HepG2 (cell line): ENCODE data around the gene RAB33B. TPM values are rescaled to one million over a fixed set of nuclear protein-coding genes. Genes with fewer than 3 reads are reported as not detected.

Source experiments
- AGO2 ChIP-seq: fragments of 200-400 bp; formaldehyde crosslinking; optimal IDR thresholded peaks from 2 replicates; pipeline ENCODE3; 2017; ENCODE audit warnings: mild to moderate bottlenecking, low read depth, low read length, moderate library complexity
- ARID5B ChIP-seq: IDR thresholded peaks from 2 replicates; pipeline ENCODE4 v1.4.0; 2020; ENCODE audit warnings: mild to moderate bottlenecking, missing genetic modification reagents
- ESRRA ChIP-seq: sonication (generic); formaldehyde crosslinking; IDR thresholded peaks from 2 replicates; pipeline ENCODE4 v1.5.1; 2020; ENCODE audit warnings: mild to moderate bottlenecking, low read depth, missing genetic modification reagents
- FOSL1 ChIP-seq: sonication (generic); formaldehyde crosslinking; IDR thresholded peaks from 2 replicates; pipeline ENCODE4 v1.9.0; 2021; ENCODE audit warnings: missing genetic modification reagents, borderline replicate concordance
- GFI1 ChIP-seq: sonication (generic); formaldehyde crosslinking; IDR thresholded peaks from 2 replicates; pipeline ENCODE4 v1.5.0; 2020; ENCODE audit warnings: missing genetic modification reagents, mild to moderate bottlenecking, borderline replicate concordance
- HNF1B ChIP-seq: sonication (generic); formaldehyde crosslinking; IDR thresholded peaks from 2 replicates; pipeline ENCODE4 v1.5.1; 2020; ENCODE audit warnings: mild to moderate bottlenecking, moderate library complexity, missing genetic modification reagents
- KLF12 ChIP-seq: sonication (generic); formaldehyde crosslinking; IDR thresholded peaks from 2 replicates; pipeline ENCODE4 v1.4.0; 2020; ENCODE audit warnings: missing genetic modification reagents, borderline replicate concordance
- MAFK ChIP-seq, 2 experiments: IDR thresholded peaks in 1 of 2; conservative IDR thresholded peaks in 1 of 2; 2 replicates each; pipeline ENCODE4 v1.6.1; 2011; ENCODE audit warnings: improper control_type of control experiment in 2 of 2, low read length in 2 of 2
- NR2F2 ChIP-seq: IDR thresholded peaks from 2 replicates; pipeline ENCODE4 v1.6.1; 2012; ENCODE audit warnings: low read depth, inconsistent platforms, borderline replicate concordance
- PHF21A ChIP-seq: sonication (generic); formaldehyde crosslinking; IDR thresholded peaks from 2 replicates; pipeline ENCODE4 v1.5.0; 2020; ENCODE audit warnings: mild to moderate bottlenecking, missing genetic modification reagents
- RCOR2 ChIP-seq: IDR thresholded peaks from 2 replicates; pipeline ENCODE4 v1.6.1; 2016; ENCODE audit warnings: missing biosample characterization, missing genetic modification reagents
- SMC3 ChIP-seq: IDR thresholded peaks from 2 replicates; pipeline ENCODE4 v1.6.1; 2011; ENCODE audit warnings: low read length, improper control_type of control experiment
- SSRP1 ChIP-seq: IDR thresholded peaks from 2 replicates; pipeline ENCODE4 v1.6.1; 2016; ENCODE audit warnings: control low read depth
- TAF15 ChIP-seq: fragments of 200-400 bp; formaldehyde crosslinking; IDR thresholded peaks from one replicate; pipeline ENCODE4 v1.6.1; 2018; ENCODE audit warnings: mild to moderate bottlenecking, low read depth, low read length; ENCODE audit not compliant: poor library complexity, severe bottlenecking
- ZBTB2 ChIP-seq: sonication (generic); formaldehyde crosslinking; IDR thresholded peaks from 2 replicates; pipeline ENCODE4 v1.8.0; 2022; ENCODE audit warnings: low read depth, missing genetic modification reagents
- ZNF441 ChIP-seq: sonication (generic); formaldehyde crosslinking; IDR thresholded peaks from 2 replicates; pipeline ENCODE4 v1.7.0; 2021; ENCODE audit warnings: missing genetic modification reagents, borderline replicate concordance
- ZNF615 ChIP-seq: sonication (generic); formaldehyde crosslinking; IDR thresholded peaks from 2 replicates; pipeline ENCODE4 v1.5.0; 2020; ENCODE audit warnings: mild to moderate bottlenecking, missing genetic modification reagents, borderline replicate concordance
- ZNF770 ChIP-seq: sonication (generic); formaldehyde crosslinking; IDR thresholded peaks from 2 replicates; pipeline ENCODE4 v1.5.0; 2020; ENCODE audit warnings: mild to moderate bottlenecking, missing genetic modification reagents
- ZNF777 ChIP-seq: sonication (generic); formaldehyde crosslinking; IDR thresholded peaks from 2 replicates; pipeline ENCODE4 v1.4.0; 2020; ENCODE audit warnings: missing genetic modification reagents
- ZNF841 ChIP-seq: sonication (generic); formaldehyde crosslinking; IDR thresholded peaks from 2 replicates; pipeline ENCODE4 v1.8.1; 2023; ENCODE audit warnings: missing genetic modification reagents, borderline replicate concordance
- polyA plus RNA-seq, 8 experiments: library from polyadenylated mRNA; depleted of rRNA in 3 of 8; stranded (reverse) in 7 of 8; unstranded in 1 of 8; fragments of >200 nt; fragmentation: Illumina TruSeq in 4 of 8; extraction: Trizol in 4 of 8; gene quantifications; 2 replicates each; pipeline versions ENCODE4 v1.2.1 to v1.2.3, GENCODE V29; 2011 to 2016; ENCODE audit warnings: low read depth in 4 of 8, missing spikeins in 1 of 8, mixed read lengths in 1 of 8; ENCODE audit not compliant: insufficient read depth in 1 of 8
- total RNA-seq, 5 experiments: library from RNA; depleted of rRNA; stranded (reverse); fragments of >200 nt; fragmentation: Illumina TruSeq; extraction: Trizol; gene quantifications; 2 replicates each; pipeline ENCODE4 v1.2.3, GENCODE V29; 2016; ENCODE audit warnings: low read depth in 1 of 5

The RAB33B gene
- total and polyA plus RNA-seq, 2 of the 13 experiments (the other 11 are each of a cell fraction or from before 2014, with no cell fraction given), result 7.6 to 8.1 TPM

- TF ChIP-seq ARID5B (CRISPR knock-in tag) (no peak; the same call in 1 of the 2 replicates), TAF15 (no peak), ZNF777 (CRISPR knock-in tag) (peak; percentile 100), SSRP1 (CRISPR knock-in tag) (no peak), ZNF770 (no peak), ZNF441 (CRISPR knock-in tag) (peak; percentile 80; the same call in 1 of the 2 replicates), ZBTB2 (peak; percentile 75), PHF21A (CRISPR knock-in tag) (peak; percentile 55; the same call in 1 of the 2 replicates), RCOR2 (CRISPR knock-in tag) (0 out of 2 replicates have a peak, but pooled peaks have one; percentile 18), HNF1B (CRISPR knock-in tag) (peak; percentile 86), FOSL1 (no peak), KLF12 (CRISPR knock-in tag) (peak; percentile 91; the same call in 1 of the 2 replicates), GFI1 (CRISPR knock-in tag) (peak; percentile 29; the same call in 1 of the 2 replicates), SMC3 (no peak), AGO2 (peak; percentile 85), ESRRA (CRISPR knock-in tag) (peak; percentile 4; the same call in 1 of the 2 replicates), MAFK (conservative IDR thresholded peaks at IDR 0.05 in 1 of 2, IDR thresholded peaks at IDR 0.05 in 1 of 2; ENCODE audit: low read length in 2 of 2) (no peak), NR2F2 (no peak), ZNF841 (CRISPR knock-in tag) (no peak), ZNF615 (0 out of 2 replicates have a peak, but pooled peaks have one; percentile 47)
These were observed 380 bp upstream of the RAB33B start (continued) for GRCh38 chr4:139453371-139454110.
